Measurements from ENCODE around the gene ZMAT5.

The ZMAT5 gene

GRCh38 chr22:29753808-29754657 is 12.8 kb downstream of the ZMAT5 start:
- Histone ChIP-seq H3K4me2 (ENCODE audit: low read depth, low read length) (no peak overlapping the region), H3K27me3 (replicated peaks; ENCODE audit: insufficient read depth, low read length) (no peaks in the 10 kb centered on the region), H3K9ac (ENCODE audit: low read length) (no peak overlapping the region), H3K9me2 (replicated peaks; ENCODE audit: insufficient read depth, low read length) (no peaks in the 10 kb centered on the region), H3K79me2 (ENCODE audit: low read length) (no peaks in the 10 kb centered on the region), H4K20me1 (ENCODE audit: insufficient read depth, low read length) (no peaks in the 10 kb centered on the region), H3K36me3 (replicated peaks; ENCODE audit: insufficient read depth, low read length) (no peaks in the 10 kb centered on the region), H3F3A (ENCODE audit: insufficient read depth, low read length) (0 out of 2 replicates have a peak, but pooled peaks cover 2% of the 10 kb centered on the region), H2AFZ (ENCODE audit: low read length) (no peak overlapping the region), H3K9me3 (replicated peaks; ENCODE audit: insufficient read depth, low read length) (no peaks in the 10 kb centered on the region), H3K27ac (ENCODE audit: low read length) (no peak overlapping the region), H3K4me3 (ENCODE audit: low read length) (no peak overlapping the region), H3K4me1 (ENCODE audit: low read length) (peaks cover 4% of the 10 kb centered on the region; the same call in 1 of the 2 replicates)
- TF ChIP-seq EZH2phosphoT487 (IDR thresholded peaks at IDR 0.05; ENCODE audit: low read length) (no peak), CTCF (IDR thresholded peaks at IDR 0.05; ENCODE audit: low read length) (no peak), EZH2 (optimal IDR thresholded peaks at IDR 0.05; ENCODE audit: low read depth, low read length) (no peak)
- DNase-seq = no peak

GRCh38 chr22:29751669-29752068 is 15.1 kb downstream of the ZMAT5 start:
- no peak for TF ChIP-seq EZH2 (optimal IDR thresholded peaks at IDR 0.05; ENCODE audit: low read depth, low read length)
- TF ChIP-seq EZH2phosphoT487 (IDR thresholded peaks at IDR 0.05; ENCODE audit: low read length) = no peak
- no peak for TF ChIP-seq CTCF (IDR thresholded peaks at IDR 0.05; ENCODE audit: low read length)
- Histone ChIP-seq H3K27me3 (replicated peaks; ENCODE audit: insufficient read depth, low read length) (no peaks in the 10 kb centered on the region), H3K9ac (ENCODE audit: low read length) (no peak overlapping the region), H3K4me2 (ENCODE audit: low read depth, low read length) (no peak overlapping the region), H3K4me3 (ENCODE audit: low read length) (no peak overlapping the region), H3K4me1 (ENCODE audit: low read length) (peaks cover 17% of the 10 kb centered on the region), H2AFZ (ENCODE audit: low read length) (no peak overlapping the region), H4K20me1 (ENCODE audit: insufficient read depth, low read length) (no peaks in the 10 kb centered on the region), H3K27ac (ENCODE audit: low read length) (no peak overlapping the region), H3F3A (ENCODE audit: insufficient read depth, low read length) (0 out of 2 replicates have a peak, but pooled peaks cover 11% of the 10 kb centered on the region), H3K79me2 (ENCODE audit: low read length) (no peaks in the 10 kb centered on the region), H3K9me2 (replicated peaks; ENCODE audit: insufficient read depth, low read length) (no peaks in the 10 kb centered on the region), H3K36me3 (replicated peaks; ENCODE audit: insufficient read depth, low read length) (no peaks in the 10 kb centered on the region), H3K9me3 (replicated peaks; ENCODE audit: insufficient read depth, low read length) (no peaks in the 10 kb centered on the region)
- DNase-seq = no peak

- no peaks in the 10 kb centered on the region for H3K27me3 ChIP-seq (replicated peaks; ENCODE audit: insufficient read depth, low read length)
- no peaks in the 10 kb centered on the region for H3K9me3 ChIP-seq (replicated peaks; ENCODE audit: insufficient read depth, low read length)
- no peak overlapping the region for H3K4me3 ChIP-seq (ENCODE audit: low read length)
- no peaks in the 10 kb centered on the region for H4K20me1 ChIP-seq (ENCODE audit: insufficient read depth, low read length)
- peaks cover 17% of the 10 kb centered on the region for H3K4me1 ChIP-seq (ENCODE audit: low read length)
- no peak for DNase-seq
- H3K9ac ChIP-seq (ENCODE audit: low read length) = no peak overlapping the region
- H3K9me2 ChIP-seq (replicated peaks; ENCODE audit: insufficient read depth, low read length) = no peaks in the 10 kb centered on the region
- 0 out of 2 replicates have a peak, but pooled peaks cover 11% of the 10 kb centered on the region for H3F3A ChIP-seq (ENCODE audit: insufficient read depth, low read length)
- TF ChIP-seq CTCF (IDR thresholded peaks at IDR 0.05; ENCODE audit: low read length) (no peak), EZH2phosphoT487 (IDR thresholded peaks at IDR 0.05; ENCODE audit: low read length) (no peak), EZH2 (optimal IDR thresholded peaks at IDR 0.05; ENCODE audit: low read depth, low read length) (no peak)
- no peak overlapping the region for H3K4me2 ChIP-seq (ENCODE audit: low read depth, low read length)
- H2AFZ ChIP-seq (ENCODE audit: low read length) = no peak overlapping the region
- no peaks in the 10 kb centered on the region for H3K79me2 ChIP-seq (ENCODE audit: low read length)
- H3K27ac ChIP-seq (ENCODE audit: low read length) = no peak overlapping the region
- no peaks in the 10 kb centered on the region for H3K36me3 ChIP-seq (replicated peaks; ENCODE audit: insufficient read depth, low read length)
Measured at GRCh38 chr22:29750559-29751538, 16.0 kb downstream of the ZMAT5 start.

Data from MM.1S (cell line).